Uterus (tissue), 4 donors: ENCODE results near the gene PLIN5. TPM values are rescaled to one million over a fixed set of nuclear protein-coding genes. Genes with fewer than 3 reads are reported as not detected.
"Not testable (repeated sequence)": the region's sequence is repeated elsewhere in the genome, so short reads cannot be mapped to it uniquely, and the experiment has no call there.

Experiments
- DNase-seq, 2 donors: peaks; one replicate each; pipeline ENCODE4 v3.0.0-alpha.2; 2019 to 2020
- H3K27ac ChIP-seq, 2 donors: fragments of 200-600 bp; sonication (generic); 1 replicate in 1 of 2; 2 replicates in 1 of 2; pipeline ENCODE4 v1.5.1; 2016 to 2018
- H3K27me3 ChIP-seq, 2 donors: fragments of 200-600 bp; sonication (generic); one replicate each; pipeline ENCODE4 v1.5.1; 2018 to 2019; ENCODE audit warnings: control low read depth in 1 of 2
- H3K36me3 ChIP-seq, 2 donors: fragments of 200-600 bp; sonication (generic); one replicate each; pipeline ENCODE4 v1.5.1; 2019; ENCODE audit warnings: control low read depth in 1 of 2
- H3K4me1 ChIP-seq, 2 donors: fragments of 200-600 bp; sonication (generic); one replicate each; pipeline ENCODE4 v1.5.1; 2018 to 2019; ENCODE audit warnings: control low read depth in 1 of 2
- H3K4me3 ChIP-seq, 2 donors: fragments of 200-600 bp; sonication (generic); 1 replicate in 1 of 2; 2 replicates in 1 of 2; pipeline ENCODE4 v1.5.1; 2018 to 2019; ENCODE audit warnings: mild to moderate bottlenecking in 1 of 2
- H3K9me3 ChIP-seq, 2 donors: fragments of 200-600 bp; sonication (generic); one replicate each; pipeline ENCODE4 v1.5.1; 2019; ENCODE audit warnings: control low read depth in 1 of 2
- CTCF ChIP-seq, 4 experiments: fragments of 200-600 bp in 2 of 4; fragments of 450-650 bp in 2 of 4; sonication (generic) in 2 of 4; IDR thresholded peaks; one replicate each; pipeline ENCODE4 v1.5.1; 2016 to 2019; ENCODE audit warnings: antibody characterized with exemption in 4 of 4, mild to moderate bottlenecking in 2 of 4, moderate library complexity in 1 of 4
- POLR2A ChIP-seq, 2 donors: fragments of 450-650 bp; IDR thresholded peaks; one replicate each; pipeline ENCODE4 v1.6.1; 2016; ENCODE audit warnings: antibody characterized with exemption in 2 of 2, mild to moderate bottlenecking in 1 of 2, moderate library complexity in 1 of 2
- intact Hi-C: fragments of 100-400 bp; cut with DNase I; formaldehyde crosslinking; loops from one replicate; pipeline ENCODE4 v1.15.1; 2023; ENCODE audit warnings: low total_unique reads
- total RNA-seq, 4 donors: library from RNA; depleted of rRNA in 3 of 4; stranded (reverse); fragments of >200 nt in 3 of 4; gene quantifications; one replicate each; pipeline versions ENCODE4 v1.1.0 to v1.2.4, GENCODE V29; 2014 to 2023
- donor health status: DM: yes; HTN: yes; CAD: no.

The PLIN5 gene
- total RNA-seq, 4 donors from 2014 or later, result 1.5 to 11.1 (median 3.0) TPM

- no peak overlapping the region for H3K4me3 ChIP-seq
- intact Hi-C loops, result no loop called here
- H3K27ac ChIP-seq, result no peak overlapping the region
- no peak for DNase-seq
- no peaks in the 10 kb centered on the region for H3K36me3 ChIP-seq
- no peaks in the 10 kb centered on the region for H3K9me3 ChIP-seq
- H3K4me1 ChIP-seq, result no peaks in the 10 kb centered on the region
- H3K27me3 ChIP-seq, result no peaks in the 10 kb centered on the region
- no peak for TF ChIP-seq POLR2A (IDR thresholded peaks at IDR 0.05)
- TF ChIP-seq CTCF (IDR thresholded peaks at IDR 0.05), result no peak
Observed at GRCh38 chr19:4548238-4548584, 13.2 kb upstream of the PLIN5 start.

GRCh38 chr19:4547303-4548237 lies 12.5 kb upstream of the PLIN5 start:
- Histone ChIP-seq H3K36me3 (no peaks in the 10 kb centered on the region), H3K4me3 (no peak overlapping the region), H3K27me3 (no peaks in the 10 kb centered on the region), H3K27ac (no peak overlapping the region), H3K4me1 (no peaks in the 10 kb centered on the region), H3K9me3 (no peaks in the 10 kb centered on the region)
- no peak for TF ChIP-seq CTCF (IDR thresholded peaks at IDR 0.05)
- no peak for TF ChIP-seq POLR2A (IDR thresholded peaks at IDR 0.05)
- DNase-seq, result no peak
- intact Hi-C loops, result no loop called here

GRCh38 chr19:4543842-4544647 lies 9.0 kb upstream of the PLIN5 start:
- Histone ChIP-seq H3K9me3 (no peaks in the 10 kb centered on the region), H3K4me1 (no peaks in the 10 kb centered on the region), H3K4me3 (no peak overlapping the region), H3K27ac (no peak overlapping the region), H3K27me3 (no peaks in the 10 kb centered on the region), H3K36me3 (no peaks in the 10 kb centered on the region)
- intact Hi-C loops, result no loop called here
- TF ChIP-seq CTCF (IDR thresholded peaks at IDR 0.05) (no peak), POLR2A (IDR thresholded peaks at IDR 0.05) (no peak)
- DNase-seq, result no peak

GRCh38 chr19:4542896-4543841 lies 8.1 kb upstream of the PLIN5 start:
- intact Hi-C loops, result no loop called here
- H3K27me3 ChIP-seq, result no peaks in the 10 kb centered on the region
- H3K36me3 ChIP-seq, result no peaks in the 10 kb centered on the region
- TF ChIP-seq POLR2A (IDR thresholded peaks at IDR 0.05) (no peak), CTCF (IDR thresholded peaks at IDR 0.05) (no peak)
- H3K27ac ChIP-seq, result no peak overlapping the region
- no peak overlapping the region for H3K4me3 ChIP-seq
- no peaks in the 10 kb centered on the region for H3K9me3 ChIP-seq
- H3K4me1 ChIP-seq, result no peaks in the 10 kb centered on the region
- DNase-seq, result no peak

- DNase-seq, H3K4me1 ChIP-seq, H3K27me3 ChIP-seq, H3K27ac ChIP-seq, H3K36me3 ChIP-seq, intact Hi-C loops, H3K9me3 ChIP-seq, H3K4me3 ChIP-seq: not testable (repeated sequence)
Observed at GRCh38 chr19:4541806-4542145, 6.8 kb upstream of the PLIN5 start.
